Activated CD4-positive, alpha-beta T cell treated with anti-CD3 and anti-CD28 coated beads for 36 hours (primary cell): Measurements from ENCODE around the gene LRRC47. TPM values are rescaled to one million over a fixed set of nuclear protein-coding genes. Genes with fewer than 3 reads are reported as not detected.

Experiments
- ATAC-seq: fragments of 200-7000 bp; cut with Tn5 transposase; one replicate; pipeline ENCODE4 v1.10.0; 2021; ENCODE audit warnings: mild to moderate bottlenecking, moderate library complexity
- CTCF ChIA-PET: fragments of 350-600 bp; sonication (Branson Sonifier 250); formaldehyde crosslinking; loops from one replicate; lab custom pipeline; 2021; ENCODE audit warnings: antibody characterized with exemption; lab: Charles Lee
- POLR2A ChIA-PET: fragments of 350-600 bp; sonication (Branson Sonifier 250); formaldehyde crosslinking; loops from one replicate; lab custom pipeline; 2021; ENCODE audit warnings: antibody characterized with exemption, inconsistent platforms; lab: Charles Lee
- DNase-seq: peaks from one replicate; pipeline ENCODE4 v3.0.0-alpha.2; 2020
- H3K27ac Mint-ChIP-seq: one replicate; pipeline ENCODE4 v1.8.0; 2021; ENCODE audit warnings: mixed read lengths
- H3K27me3 Mint-ChIP-seq: one replicate; pipeline ENCODE4 v1.8.0; 2021; ENCODE audit warnings: mixed read lengths
- H3K36me3 Mint-ChIP-seq: one replicate; pipeline ENCODE4 v1.8.0; 2021; ENCODE audit warnings: low read depth, mixed read lengths
- H3K4me1 Mint-ChIP-seq: one replicate; pipeline ENCODE4 v1.8.0; 2021; ENCODE audit warnings: mixed read lengths
- H3K4me3 Mint-ChIP-seq: one replicate; pipeline ENCODE4 v1.8.0; 2021; ENCODE audit warnings: mild to moderate bottlenecking, moderate library complexity, mixed read lengths
- H3K9me3 Mint-ChIP-seq: one replicate; pipeline ENCODE4 v1.8.0; 2021; ENCODE audit warnings: low read depth, mixed read lengths
- intact Hi-C, 2 experiments: fragments of 100-400 bp; cut with DNase I in 1 of 2; cut with micrococcal nuclease in 1 of 2; formaldehyde crosslinking; loops; one replicate each; pipeline versions ENCODE4 v1.14.2 to v1.15.1; 2022 to 2024; cut with DNase I, micrococcal nuclease
- total RNA-seq, 2 experiments: library from RNA; stranded (reverse); gene quantifications; one replicate each; pipeline ENCODE4 v1.2.3, GENCODE V29; 2021

LRRC47 gene
- total RNA-seq, 2 experiments from 2014 or later = 34.8 to 38.7 TPM

DNA sequence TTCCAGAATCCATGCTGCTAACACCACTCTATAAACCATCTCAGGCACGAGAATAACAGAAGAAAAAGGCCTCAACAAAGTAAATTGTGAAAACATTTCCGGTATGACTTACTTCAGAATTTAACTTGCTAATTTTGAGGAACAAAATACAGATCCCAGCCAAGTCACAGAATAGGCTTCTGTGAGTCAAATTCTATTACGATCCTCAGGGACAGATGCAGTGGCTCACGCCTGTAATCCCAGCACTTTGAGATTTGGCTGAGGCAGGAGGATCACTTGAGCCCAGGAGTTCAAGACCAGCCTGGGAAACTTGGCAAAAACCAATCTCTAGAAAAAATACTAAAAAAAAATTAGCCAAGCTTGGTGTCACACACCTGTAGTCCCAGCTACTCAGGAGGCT, 52.9 kb downstream of the LRRC47 start:
- H3K27me3 Mint-ChIP-seq = no peaks in the 10 kb centered on the region
- DNase-seq (no peak), ATAC-seq (no peak)
- H3K27ac Mint-ChIP-seq = no peak overlapping the region
- intact Hi-C loops = no loop called here
- H3K4me3 Mint-ChIP-seq = no peak overlapping the region
- peaks cover 4% of the 10 kb centered on the region for H3K36me3 Mint-ChIP-seq
- CTCF ChIA-PET = no interaction called here
- H3K9me3 Mint-ChIP-seq = no peaks in the 10 kb centered on the region
- POLR2A ChIA-PET = no interaction called here
- H3K4me1 Mint-ChIP-seq = peaks cover 32% of the 10 kb centered on the region

GRCh38 chr1:3742439-3743298, 53.6 kb downstream of the LRRC47 start:
- POLR2A ChIA-PET = no interaction called here
- ATAC-seq (no peak), DNase-seq (no peak)
- H3K4me1 Mint-ChIP-seq = peaks cover 26% of the 10 kb centered on the region
- H3K9me3 Mint-ChIP-seq = no peaks in the 10 kb centered on the region
- peaks cover 4% of the 10 kb centered on the region for H3K36me3 Mint-ChIP-seq
- CTCF ChIA-PET = interaction anchor here (0.6 kb wide), 1 partner anchor 98 kb away, joined by 3 read pairs; no protein-coding TSS in a partner anchor
- intact Hi-C loops = no loop called here
- H3K27me3 Mint-ChIP-seq = no peaks in the 10 kb centered on the region
- no peak overlapping the region for H3K4me3 Mint-ChIP-seq
- no peak overlapping the region for H3K27ac Mint-ChIP-seq

DNA sequence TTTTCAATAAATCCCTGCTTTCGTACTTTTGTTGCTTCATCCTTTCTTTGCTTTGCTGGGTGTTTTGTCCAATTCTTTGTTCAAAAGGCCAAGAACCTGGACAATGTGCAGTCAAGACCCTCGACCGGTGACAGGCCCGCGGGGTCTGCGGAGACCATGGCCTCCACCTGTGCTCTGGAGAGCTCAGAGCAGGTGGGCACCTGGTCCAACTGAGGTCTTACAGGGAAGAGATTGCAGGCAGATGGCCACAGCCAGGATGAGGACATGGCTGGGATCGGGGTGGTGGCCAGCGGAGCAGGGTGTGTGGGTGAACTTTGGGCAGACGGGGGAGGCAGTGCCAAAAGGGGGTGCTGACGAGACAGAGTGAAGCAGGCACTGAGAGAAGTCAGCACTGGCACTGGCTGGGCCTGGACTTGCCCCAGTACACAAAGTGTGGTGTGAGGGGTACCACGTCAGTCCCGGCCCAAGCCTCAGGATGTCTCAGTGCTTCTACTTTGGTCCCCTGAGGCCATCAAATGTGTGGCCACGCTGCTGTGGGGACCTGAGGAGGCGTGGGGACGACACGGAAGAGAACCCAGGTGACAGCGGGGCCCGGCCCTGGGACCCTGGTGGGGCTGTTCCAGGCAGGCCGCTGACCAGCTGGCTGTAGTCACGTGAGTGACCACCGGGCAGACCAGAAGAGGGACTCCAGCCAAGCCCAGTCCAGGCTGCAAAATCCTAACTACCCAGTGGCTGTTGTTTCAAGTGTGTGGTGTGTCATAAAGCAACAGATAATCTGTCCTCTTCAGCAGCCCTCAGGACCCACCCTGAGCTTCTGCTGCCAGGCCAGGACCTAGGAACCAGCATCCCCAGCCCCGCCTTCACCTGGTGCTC, 54.5 kb downstream of the LRRC47 start:
- DNase-seq (no peak), ATAC-seq (no peak)
- intact Hi-C loops = no loop called here
- Mint-ChIP-seq H3K4me1 (peaks cover 25% of the 10 kb centered on the region), H3K9me3 (no peaks in the 10 kb centered on the region), H3K4me3 (no peak overlapping the region), H3K27ac (no peak overlapping the region), H3K27me3 (no peaks in the 10 kb centered on the region), H3K36me3 (peaks cover 4% of the 10 kb centered on the region)
- ChIA-PET CTCF (no interaction called here), POLR2A (no interaction called here)

- H3K4me1 Mint-ChIP-seq = peaks cover 17% of the 10 kb centered on the region
- H3K27me3 Mint-ChIP-seq = no peaks in the 10 kb centered on the region
- H3K4me3 Mint-ChIP-seq = no peak overlapping the region
- peaks cover 7% of the 10 kb centered on the region for H3K36me3 Mint-ChIP-seq
- intact Hi-C loops = no loop called here
- no peak for DNase-seq
- ATAC-seq = no peak
- ChIA-PET POLR2A (no interaction called here), CTCF (no interaction called here)
- no peaks in the 10 kb centered on the region for H3K9me3 Mint-ChIP-seq
- no peak overlapping the region for H3K27ac Mint-ChIP-seq
Observed at GRCh38 chr1:3740752-3741151, 55.5 kb downstream of the LRRC47 start.

DNA sequence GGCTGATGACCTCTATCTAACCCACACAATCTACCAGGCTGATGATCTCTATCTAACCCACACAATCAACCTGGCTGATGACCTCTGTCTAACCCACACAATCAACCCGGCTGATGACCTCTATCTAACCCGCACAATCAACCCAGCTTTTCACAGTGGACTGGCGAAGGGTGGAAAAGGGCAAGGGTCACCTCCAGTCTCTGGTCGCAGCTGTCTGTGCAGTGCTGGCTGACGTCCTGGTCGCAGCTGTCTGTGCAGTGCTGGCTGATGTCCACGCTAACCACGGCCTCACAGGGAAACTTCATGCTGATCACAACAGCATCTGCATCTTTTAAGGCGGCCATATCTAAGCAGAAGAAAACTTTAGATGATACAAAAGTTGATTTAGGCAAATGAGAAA, 56.3 kb downstream of the LRRC47 start:
- CTCF ChIA-PET = no interaction called here

DNA sequence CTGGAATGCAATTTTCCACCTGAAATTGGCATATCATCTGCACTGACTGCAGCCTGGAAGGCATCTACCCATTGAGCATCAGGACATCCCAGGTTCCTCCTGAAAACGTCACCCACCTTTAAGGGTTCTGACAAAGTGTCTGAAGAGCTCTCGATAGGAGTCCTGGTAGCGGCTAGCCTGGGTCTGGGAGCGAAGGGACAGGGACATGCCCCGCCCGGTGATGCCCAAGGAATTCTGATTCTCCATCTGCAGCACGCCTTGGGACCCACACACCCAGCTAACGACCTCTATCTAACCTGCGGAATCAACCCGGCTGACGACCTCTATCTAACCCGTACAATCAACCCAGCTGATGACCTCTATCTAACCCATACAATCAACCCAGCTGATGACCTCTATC, 57.4 kb downstream of the LRRC47 start:
- peaks cover 7% of the 10 kb centered on the region for H3K36me3 Mint-ChIP-seq
- no peaks in the 10 kb centered on the region for H3K9me3 Mint-ChIP-seq
- no peak overlapping the region for H3K4me3 Mint-ChIP-seq
- intact Hi-C loops = no loop called here
- H3K27ac Mint-ChIP-seq = no peak overlapping the region
- DNase-seq (no peak), ATAC-seq (no peak)
- ChIA-PET CTCF (no interaction called here), POLR2A (no interaction called here)
- no peaks in the 10 kb centered on the region for H3K27me3 Mint-ChIP-seq
- peaks cover 2% of the 10 kb centered on the region for H3K4me1 Mint-ChIP-seq

More for the DNA sequence above, 56.3 kb downstream of the LRRC47 start:
- POLR2A ChIA-PET = no interaction called here
- Mint-ChIP-seq H3K36me3 (peaks cover 7% of the 10 kb centered on the region), H3K4me1 (peaks cover 10% of the 10 kb centered on the region), H3K4me3 (no peak overlapping the region), H3K27ac (no peak overlapping the region), H3K27me3 (no peaks in the 10 kb centered on the region), H3K9me3 (no peaks in the 10 kb centered on the region)
- ATAC-seq = no peak
- intact Hi-C loops = no loop called here
- DNase-seq = no peak

GRCh38 chr1:3736708-3737107, 59.6 kb downstream of the LRRC47 start:
- H3K4me1 Mint-ChIP-seq = no peaks in the 10 kb centered on the region
- CTCF ChIA-PET = interaction anchor here (0.6 kb wide), 1 partner anchor 154 kb away, joined by 3 read pairs; no protein-coding TSS in a partner anchor
- no peaks in the 10 kb centered on the region for H3K27me3 Mint-ChIP-seq
- POLR2A ChIA-PET = no interaction called here
- ATAC-seq (no peak), DNase-seq (no peak)
- no peak overlapping the region for H3K27ac Mint-ChIP-seq
- intact Hi-C loops = no loop called here
- H3K36me3 Mint-ChIP-seq = peaks cover 6% of the 10 kb centered on the region
- no peaks in the 10 kb centered on the region for H3K9me3 Mint-ChIP-seq
- no peak overlapping the region for H3K4me3 Mint-ChIP-seq

DNA sequence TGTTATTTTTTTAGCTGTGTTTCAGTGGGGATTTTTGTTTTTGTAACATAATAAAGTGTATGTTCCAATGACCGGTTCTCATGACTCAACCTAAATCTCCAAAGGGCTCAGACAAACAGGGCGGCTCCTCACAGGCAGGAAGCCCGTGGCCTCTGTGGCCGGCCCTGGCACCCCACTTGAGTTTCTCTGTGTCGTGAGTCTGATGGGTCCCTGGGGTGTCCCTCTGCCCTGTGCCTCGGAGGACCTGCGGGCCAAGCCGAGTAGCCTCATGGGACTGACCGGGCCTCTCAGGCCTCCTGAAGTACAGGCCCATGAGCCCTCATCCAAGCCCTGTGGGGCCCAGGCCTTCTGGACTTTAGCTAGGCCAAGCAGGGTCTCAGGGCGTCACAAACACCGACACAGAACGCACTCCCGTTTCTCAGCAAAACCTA, 60.2 kb downstream of the LRRC47 start:
- ATAC-seq (no peak), DNase-seq (no peak)
- no peaks in the 10 kb centered on the region for H3K27me3 Mint-ChIP-seq
- H3K27ac Mint-ChIP-seq = no peak overlapping the region
- intact Hi-C loops = no loop called here
- CTCF ChIA-PET = interaction anchor here (0.6 to 0.9 kb wide), 2 partner anchors 23 to 155 kb away, joined by 3 to 4 read pairs; no protein-coding TSS in a partner anchor
- POLR2A ChIA-PET = no interaction called here
- H3K4me1 Mint-ChIP-seq = no peaks in the 10 kb centered on the region
- H3K36me3 Mint-ChIP-seq = peaks cover 3% of the 10 kb centered on the region
- H3K4me3 Mint-ChIP-seq = no peak overlapping the region
- H3K9me3 Mint-ChIP-seq = no peaks in the 10 kb centered on the region

- no peak for ATAC-seq
- Mint-ChIP-seq H3K27me3 (no peaks in the 10 kb centered on the region), H3K36me3 (peaks cover 3% of the 10 kb centered on the region), H3K4me1 (no peaks in the 10 kb centered on the region), H3K4me3 (no peak overlapping the region), H3K27ac (no peak overlapping the region), H3K9me3 (no peaks in the 10 kb centered on the region)
- intact Hi-C loops = no loop called here
- POLR2A ChIA-PET = no interaction called here
- CTCF ChIA-PET = interaction anchor here (0.9 kb wide), 1 partner anchor 24 kb away, joined by 4 read pairs; no protein-coding TSS in a partner anchor
- DNase-seq = no peak
Observed at GRCh38 chr1:3735688-3736087, 60.6 kb downstream of the LRRC47 start.

DNA sequence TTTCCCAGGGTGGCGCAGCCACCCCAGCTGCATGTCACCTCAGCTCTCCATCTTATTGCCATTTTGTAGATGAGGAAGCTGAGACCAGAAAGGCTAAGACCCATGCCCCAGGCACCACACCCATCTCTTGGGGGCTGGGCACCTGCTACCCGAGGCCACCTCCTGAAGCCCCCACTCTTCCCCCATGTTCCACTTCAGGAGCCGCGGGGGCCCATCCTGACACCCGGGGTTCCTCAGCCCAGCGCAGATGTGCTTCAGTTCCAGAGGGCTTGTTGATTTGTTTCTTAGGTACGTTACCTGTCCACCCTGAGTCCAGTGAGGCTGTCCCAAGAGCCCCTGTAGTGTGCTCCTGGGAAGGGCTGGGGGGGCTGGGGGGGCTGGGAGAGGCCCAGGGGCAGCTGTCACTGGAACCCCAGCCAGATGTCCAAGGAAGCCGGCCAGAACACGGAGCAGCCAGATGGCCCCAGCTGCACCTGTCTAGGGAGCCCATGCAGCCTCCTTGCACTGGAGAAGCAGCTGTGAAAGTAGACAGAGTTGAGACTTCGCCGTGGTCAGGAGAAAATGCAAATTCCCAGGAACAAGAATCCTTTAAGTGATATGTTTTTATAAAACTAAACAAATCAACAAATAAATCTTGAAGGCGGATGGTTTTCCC, 61.1 kb downstream of the LRRC47 start:
- DNase-seq = no peak
- intact Hi-C loops = no loop called here
- ChIA-PET CTCF (interaction anchor here (1.2 kb wide), 1 partner anchor 11 kb away, joined by 4 read pairs; no protein-coding TSS in a partner anchor), POLR2A (no interaction called here)
- no peaks in the 10 kb centered on the region for H3K4me1 Mint-ChIP-seq
- H3K27ac Mint-ChIP-seq = no peak overlapping the region
- no peaks in the 10 kb centered on the region for H3K27me3 Mint-ChIP-seq
- no peak for ATAC-seq
- peaks cover 3% of the 10 kb centered on the region for H3K36me3 Mint-ChIP-seq
- no peaks in the 10 kb centered on the region for H3K9me3 Mint-ChIP-seq
- H3K4me3 Mint-ChIP-seq = no peak overlapping the region

DNA sequence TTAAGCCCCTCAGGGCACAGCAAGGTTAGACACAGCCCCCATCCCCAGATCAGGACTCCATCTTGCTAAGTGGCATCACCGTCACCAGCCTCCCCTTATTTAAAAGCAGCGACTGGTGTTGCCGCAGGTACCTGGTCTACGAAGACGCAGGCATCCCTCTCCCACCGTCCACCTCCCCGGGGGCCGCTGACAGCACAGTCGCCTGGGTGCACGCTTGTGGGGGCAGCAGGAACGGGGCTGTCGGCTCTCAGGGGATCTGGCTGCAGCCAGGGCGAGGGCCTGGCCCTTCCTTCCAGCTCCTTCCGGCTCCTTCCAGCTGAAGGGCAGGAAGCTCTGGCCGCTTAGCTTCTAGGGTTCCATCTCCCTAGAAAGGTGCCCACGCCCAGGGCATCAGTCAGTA, 61.7 kb downstream of the LRRC47 start:
- H3K4me3 Mint-ChIP-seq = no peak overlapping the region
- DNase-seq = no peak
- CTCF ChIA-PET = interaction anchor here (1.2 kb wide), 1 partner anchor 10 kb away, joined by 4 read pairs; no protein-coding TSS in a partner anchor
- H3K9me3 Mint-ChIP-seq = no peaks in the 10 kb centered on the region
- peaks cover 3% of the 10 kb centered on the region for H3K36me3 Mint-ChIP-seq
- POLR2A ChIA-PET = no interaction called here
- intact Hi-C loops = no loop called here
- H3K27me3 Mint-ChIP-seq = no peaks in the 10 kb centered on the region
- no peak for ATAC-seq
- H3K27ac Mint-ChIP-seq = no peak overlapping the region
- no peaks in the 10 kb centered on the region for H3K4me1 Mint-ChIP-seq
